ENCODE measurements around the gene PIGR. TPM values are rescaled to one million over a fixed set of nuclear protein-coding genes. Genes with fewer than 3 reads are reported as not detected.

Gene PIGR
- polyA plus RNA-seq, 1 donor from 2014 or later = 0.40 TPM

GRCh38 chr1:206967096-206967849, 21.0 kb upstream of the PIGR start:
- H3K27ac Mint-ChIP-seq = no peak overlapping the region
- H3K36me3 Mint-ChIP-seq = no peaks in the 10 kb centered on the region
- H3K4me1 Mint-ChIP-seq = peaks cover 11 to 19% (median 14%) of the 10 kb centered on the region in 3 donors
- peaks cover 2% of the 10 kb centered on the region for H3K27me3 Mint-ChIP-seq
- peak overlapping the region in 1 of 4 donors; percentile 26 for H3K4me3 Mint-ChIP-seq
- H3K9me3 Mint-ChIP-seq = no peaks in the 10 kb centered on the region

- Mint-ChIP-seq H3K9me3 (no peaks in the 10 kb centered on the region), H3K36me3 (no peaks in the 10 kb centered on the region), H3K4me3 (peak overlapping the region in 1 of 4 donors; percentile 60), H3K27me3 (peaks cover 2% of the 10 kb centered on the region), H3K27ac (no peak overlapping the region), H3K4me1 (peaks cover 12 to 23% (median 16%) of the 10 kb centered on the region in 3 donors)
Measured at GRCh38 chr1:206965781-206966180, 19.5 kb upstream of the PIGR start.

GRCh38 chr1:206963740-206964139, 17.5 kb upstream of the PIGR start:
- peaks cover 12 to 22% (median 16%) of the 10 kb centered on the region in 3 donors for H3K4me1 Mint-ChIP-seq
- H3K9me3 Mint-ChIP-seq = no peaks in the 10 kb centered on the region
- no peaks in the 10 kb centered on the region for H3K27me3 Mint-ChIP-seq
- no peak overlapping the region for H3K4me3 Mint-ChIP-seq
- H3K27ac Mint-ChIP-seq = no peak overlapping the region
- H3K36me3 Mint-ChIP-seq = no peaks in the 10 kb centered on the region

GRCh38 chr1:206963119-206963712, 16.9 kb upstream of the PIGR start:
- H3K4me3 Mint-ChIP-seq = no peak overlapping the region
- H3K36me3 Mint-ChIP-seq = no peaks in the 10 kb centered on the region
- H3K9me3 Mint-ChIP-seq = no peaks in the 10 kb centered on the region
- no peak overlapping the region for H3K27ac Mint-ChIP-seq
- H3K4me1 Mint-ChIP-seq = peaks cover 12 to 21% (median 16%) of the 10 kb centered on the region in 3 donors
- no peaks in the 10 kb centered on the region for H3K27me3 Mint-ChIP-seq

- no peak overlapping the region for H3K27ac Mint-ChIP-seq
- H3K36me3 Mint-ChIP-seq = no peaks in the 10 kb centered on the region
- H3K9me3 Mint-ChIP-seq = no peaks in the 10 kb centered on the region
- H3K27me3 Mint-ChIP-seq = no peaks in the 10 kb centered on the region
- H3K4me1 Mint-ChIP-seq = peaks cover 9 to 16% (median 10%) of the 10 kb centered on the region in 3 donors
- H3K4me3 Mint-ChIP-seq = no peak overlapping the region
Measured at GRCh38 chr1:206962272-206962671, 16.0 kb upstream of the PIGR start.

- no peak overlapping the region for H3K4me3 Mint-ChIP-seq
Measured at GRCh38 chr1:206961668-206962067, 15.4 kb upstream of the PIGR start.

GRCh38 chr1:206960676-206961386, 14.6 kb upstream of the PIGR start:
- Mint-ChIP-seq H3K27ac (no peak overlapping the region), H3K9me3 (no peaks in the 10 kb centered on the region), H3K4me1 (peaks cover 7 to 9% (median 8%) of the 10 kb centered on the region in 3 donors), H3K27me3 (no peaks in the 10 kb centered on the region), H3K4me3 (no peak overlapping the region), H3K36me3 (peaks cover 2% of the 10 kb centered on the region)

More at GRCh38 chr1:206961668-206962067, 15.4 kb upstream of the PIGR start:
- Mint-ChIP-seq H3K27ac (no peak overlapping the region), H3K4me1 (peaks cover 7 to 11% (median 8%) of the 10 kb centered on the region in 3 donors), H3K9me3 (no peaks in the 10 kb centered on the region), H3K27me3 (no peaks in the 10 kb centered on the region), H3K36me3 (no peaks in the 10 kb centered on the region)

GRCh38 chr1:206958144-206958543, 11.9 kb upstream of the PIGR start:
- Mint-ChIP-seq H3K4me1 (peaks cover 11 to 19% (median 11%) of the 10 kb centered on the region in 3 donors), H3K27ac (no peak overlapping the region), H3K36me3 (peaks cover 2% of the 10 kb centered on the region), H3K4me3 (no peak overlapping the region), H3K27me3 (no peaks in the 10 kb centered on the region), H3K9me3 (no peaks in the 10 kb centered on the region)

GRCh38 chr1:206957639-206958038, 11.4 kb upstream of the PIGR start:
- Mint-ChIP-seq H3K4me1 (peaks cover 9 to 17% (median 9%) of the 10 kb centered on the region in 3 donors), H3K27ac (no peak overlapping the region), H3K4me3 (no peak overlapping the region), H3K36me3 (peaks cover 2% of the 10 kb centered on the region), H3K9me3 (no peaks in the 10 kb centered on the region), H3K27me3 (no peaks in the 10 kb centered on the region)

GRCh38 chr1:206955476-206956451, 9.5 kb upstream of the PIGR start:
- H3K4me3 Mint-ChIP-seq = no peak overlapping the region
- no peaks in the 10 kb centered on the region for H3K9me3 Mint-ChIP-seq
- H3K27me3 Mint-ChIP-seq = no peaks in the 10 kb centered on the region
- peak overlapping the region in 2 of 3 donors; percentile 68 to 69 for H3K27ac Mint-ChIP-seq
- H3K4me1 Mint-ChIP-seq = peaks cover 7 to 16% (median 11%) of the 10 kb centered on the region in 3 donors
- H3K36me3 Mint-ChIP-seq = peaks cover 2% of the 10 kb centered on the region

GRCh38 chr1:206954459-206955342, 8.4 kb upstream of the PIGR start:
- Mint-ChIP-seq H3K4me1 (peaks cover 7 to 16% (median 11%) of the 10 kb centered on the region in 3 donors), H3K27ac (no peak overlapping the region), H3K36me3 (peaks cover 2% of the 10 kb centered on the region), H3K4me3 (no peak overlapping the region), H3K9me3 (no peaks in the 10 kb centered on the region), H3K27me3 (no peaks in the 10 kb centered on the region)

- H3K27ac Mint-ChIP-seq = no peak overlapping the region
Measured at GRCh38 chr1:206953626-206954025, 7.4 kb upstream of the PIGR start.

GRCh38 chr1:206953126-206953525, 6.9 kb upstream of the PIGR start:
- Mint-ChIP-seq H3K9me3 (no peaks in the 10 kb centered on the region), H3K27ac (no peak overlapping the region), H3K4me3 (no peak overlapping the region), H3K4me1 (peaks cover 7 to 16% (median 11%) of the 10 kb centered on the region in 3 donors), H3K36me3 (peaks cover 2% of the 10 kb centered on the region), H3K27me3 (no peaks in the 10 kb centered on the region)

More at GRCh38 chr1:206953626-206954025, 7.4 kb upstream of the PIGR start:
- peaks cover 7 to 16% (median 11%) of the 10 kb centered on the region in 3 donors for H3K4me1 Mint-ChIP-seq
- peaks cover 2% of the 10 kb centered on the region for H3K36me3 Mint-ChIP-seq
- no peaks in the 10 kb centered on the region for H3K9me3 Mint-ChIP-seq
- no peak overlapping the region for H3K4me3 Mint-ChIP-seq
- H3K27me3 Mint-ChIP-seq = no peaks in the 10 kb centered on the region
